CD4-positive, alpha-beta T cell (primary cell): Measurements from ENCODE around the gene RPTN. TPM values are rescaled to one million over a fixed set of nuclear protein-coding genes. Genes with fewer than 3 reads are reported as not detected.

ENCODE experiments used
- ATAC-seq: fragments of 200-7000 bp; cut with Tn5 transposase; one replicate; pipeline ENCODE4 v1.10.0; 2022; ENCODE audit warnings: mild to moderate bottlenecking; ENCODE audit not compliant: poor library complexity
- CTCF ChIA-PET: fragments of 350-600 bp; sonication (Branson Sonifier 250); formaldehyde crosslinking; loops from one replicate; lab custom pipeline; 2021; ENCODE audit warnings: antibody characterized with exemption, inconsistent platforms; lab: Charles Lee
- POLR2A ChIA-PET: fragments of 350-600 bp; sonication (Branson Sonifier 250); formaldehyde crosslinking; loops from one replicate; lab custom pipeline; 2021; ENCODE audit warnings: antibody characterized with exemption, inconsistent platforms; lab: Charles Lee
- DNase-seq, 14 experiments: peaks; one replicate each; pipeline ENCODE4 v3.0.0-alpha.2; 2013 to 2020; ENCODE audit warnings: mixed read lengths in 2 of 14
- H3K27ac ChIP-seq, 2 donors: one replicate each; pipeline versions ENCODE4 v1.5.1 to v1.7.0; 2013; ENCODE audit warnings: low read length in 2 of 2, low read depth in 1 of 2, mild to moderate bottlenecking in 1 of 2
- H3K27me3 ChIP-seq, 2 experiments: 1 replicate in 1 of 2; 2 replicates in 1 of 2; pipeline versions ENCODE4 v1.6.1 to v1.7.0; 2013; ENCODE audit warnings: low read length in 2 of 2, control low read depth in 1 of 2, mild to moderate bottlenecking in 1 of 2, moderate library complexity in 1 of 2; ENCODE audit not compliant: insufficient read depth in 2 of 2, control insufficient read depth in 1 of 2
- H3K36me3 ChIP-seq: one replicate; pipeline ENCODE4 v1.6.1; 2013; ENCODE audit warnings: low read length, control low read depth; ENCODE audit not compliant: insufficient read depth
- H3K4me1 ChIP-seq: one replicate; pipeline ENCODE4 v1.6.1; 2013; ENCODE audit warnings: low read length, control low read depth; ENCODE audit not compliant: insufficient read depth
- H3K4me3 ChIP-seq: one replicate; pipeline ENCODE4 v1.5.1; 2013; ENCODE audit warnings: mild to moderate bottlenecking, low read length, moderate library complexity
- H3K9me3 ChIP-seq, 2 experiments: 1 replicate in 1 of 2; 2 replicates in 1 of 2; pipeline versions ENCODE4 v1.6.1 to v1.7.0; 2013; ENCODE audit warnings: low read length in 2 of 2, mild to moderate bottlenecking in 2 of 2, control low read depth in 1 of 2, moderate library complexity in 1 of 2; ENCODE audit not compliant: control insufficient read depth in 1 of 2, insufficient read depth in 1 of 2
- H3K27ac Mint-ChIP-seq: one replicate; pipeline ENCODE4 v1.8.0; 2020; ENCODE audit warnings: mixed read lengths
- H3K27me3 Mint-ChIP-seq: one replicate; pipeline ENCODE4 v1.8.0; 2021; ENCODE audit warnings: mixed read lengths
- H3K36me3 Mint-ChIP-seq: one replicate; pipeline ENCODE4 v1.8.0; 2021; ENCODE audit warnings: low read depth, mixed read lengths
- H3K4me1 Mint-ChIP-seq: one replicate; pipeline ENCODE4 v1.8.0; 2021; ENCODE audit warnings: low read depth, mixed read lengths
- H3K4me3 Mint-ChIP-seq: one replicate; pipeline ENCODE4 v1.8.0; 2020; ENCODE audit warnings: mild to moderate bottlenecking, mixed read lengths
- H3K9me3 Mint-ChIP-seq: one replicate; pipeline ENCODE4 v1.8.0; 2020; ENCODE audit warnings: mixed read lengths
- intact Hi-C, 2 experiments: fragments of 100-400 bp; cut with DNase I in 1 of 2; cut with micrococcal nuclease in 1 of 2; formaldehyde crosslinking; loops; one replicate each; pipeline versions ENCODE4 v1.15.1 to v1.9.0; 2023 to 2025; cut with DNase I, micrococcal nuclease
- total RNA-seq, 174 experiments: library from RNA in 2 of 174; stranded (reverse) in 2 of 174; gene quantifications; one replicate each; pipeline ENCODE4 v1.2.3 and lab custom pipeline; 2021 to 2026
- TF ChIP-seq, protein P1 (sequence below): fragments of 200-600 bp; IDR thresholded peaks from one replicate; pipeline ENCODE4 v1.8.0; 2022; ENCODE audit warnings: antibody characterized with exemption, mild to moderate bottlenecking

RPTN gene
- total RNA-seq, 2 experiments from 2014 or later, result not detected

DNA sequence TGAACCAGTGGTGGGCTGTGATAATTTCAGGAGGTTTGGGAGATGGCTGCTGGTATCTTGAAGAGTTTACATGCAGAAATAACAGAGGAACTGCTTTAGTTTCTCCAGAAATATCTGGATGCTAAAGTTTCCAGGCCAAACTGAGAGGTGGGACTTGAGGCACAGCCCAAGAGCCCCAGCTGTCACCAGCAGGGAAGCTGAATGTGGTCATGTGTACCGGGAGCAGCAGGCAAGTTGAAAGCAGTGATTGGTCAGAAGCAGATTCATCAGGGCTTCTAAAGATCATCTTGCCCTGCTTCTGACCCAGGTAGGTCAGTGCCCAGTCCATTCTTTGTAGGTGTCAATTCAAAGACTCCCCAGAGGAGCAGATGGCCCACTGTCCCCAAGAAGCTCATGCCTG lies 7.9 kb upstream of the RPTN start:
- Histone ChIP-seq H3K4me1 (no peaks in the 10 kb centered on the region), H3K27me3 (peaks cover 0 to 4% of the 10 kb centered on the region in 2 experiments), H3K4me3 (no peak overlapping the region), H3K9me3 (no peaks in the 10 kb centered on the region), H3K27ac (no peak overlapping the region), H3K36me3 (no peaks in the 10 kb centered on the region)
- TF ChIP-seq, protein P1, sequence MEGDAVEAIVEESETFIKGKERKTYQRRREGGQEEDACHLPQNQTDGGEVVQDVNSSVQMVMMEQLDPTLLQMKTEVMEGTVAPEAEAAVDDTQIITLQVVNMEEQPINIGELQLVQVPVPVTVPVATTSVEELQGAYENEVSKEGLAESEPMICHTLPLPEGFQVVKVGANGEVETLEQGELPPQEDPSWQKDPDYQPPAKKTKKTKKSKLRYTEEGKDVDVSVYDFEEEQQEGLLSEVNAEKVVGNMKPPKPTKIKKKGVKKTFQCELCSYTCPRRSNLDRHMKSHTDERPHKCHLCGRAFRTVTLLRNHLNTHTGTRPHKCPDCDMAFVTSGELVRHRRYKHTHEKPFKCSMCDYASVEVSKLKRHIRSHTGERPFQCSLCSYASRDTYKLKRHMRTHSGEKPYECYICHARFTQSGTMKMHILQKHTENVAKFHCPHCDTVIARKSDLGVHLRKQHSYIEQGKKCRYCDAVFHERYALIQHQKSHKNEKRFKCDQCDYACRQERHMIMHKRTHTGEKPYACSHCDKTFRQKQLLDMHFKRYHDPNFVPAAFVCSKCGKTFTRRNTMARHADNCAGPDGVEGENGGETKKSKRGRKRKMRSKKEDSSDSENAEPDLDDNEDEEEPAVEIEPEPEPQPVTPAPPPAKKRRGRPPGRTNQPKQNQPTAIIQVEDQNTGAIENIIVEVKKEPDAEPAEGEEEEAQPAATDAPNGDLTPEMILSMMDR, result no peak
- no peak for DNase-seq
- Mint-ChIP-seq H3K4me1 (peaks cover 7% of the 10 kb centered on the region), H3K27me3 (no peaks in the 10 kb centered on the region), H3K9me3 (no peaks in the 10 kb centered on the region), H3K4me3 (no peak overlapping the region), H3K36me3 (no peaks in the 10 kb centered on the region), H3K27ac (no peak overlapping the region)
- intact Hi-C loops, result no loop called here
- ATAC-seq, result no peak
- ChIA-PET CTCF (no interaction called here), POLR2A (no interaction called here)

DNA sequence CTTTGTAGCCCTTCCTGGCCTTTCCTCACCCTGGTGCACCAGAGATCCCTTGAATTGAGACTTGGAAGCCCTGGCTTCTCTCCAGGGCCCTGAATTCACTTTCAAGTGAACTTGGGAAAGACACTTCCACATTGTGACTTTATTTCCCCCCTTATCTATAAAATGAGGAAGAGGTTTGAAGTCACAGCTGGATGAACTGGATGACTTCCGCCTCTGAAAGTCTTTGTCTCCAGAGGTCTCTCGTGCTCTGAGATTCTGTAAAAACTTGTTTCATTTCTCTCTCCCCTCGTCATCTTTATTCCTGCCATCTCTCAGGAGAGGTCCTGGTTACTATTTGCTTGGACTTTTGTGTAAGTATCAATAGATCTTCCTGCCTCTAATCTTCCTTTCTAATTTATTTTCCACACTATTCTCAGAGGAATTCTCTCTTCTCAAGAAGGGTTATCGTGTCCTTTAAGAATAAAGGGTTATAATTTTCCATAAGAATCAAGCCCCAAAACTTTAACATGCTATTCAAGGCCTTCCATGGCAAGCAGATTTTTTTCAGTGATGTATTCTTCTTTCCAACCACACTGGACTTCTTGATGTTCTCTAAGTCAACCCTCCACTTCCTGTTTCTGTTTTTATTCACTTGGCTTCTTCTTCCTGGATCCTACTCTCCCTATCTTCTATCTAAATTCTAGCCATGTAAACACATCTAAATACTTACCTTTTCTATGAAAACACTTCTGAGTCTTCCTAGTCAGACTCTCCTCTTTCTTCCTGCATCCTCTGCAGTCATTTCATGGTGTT lies 6.5 kb upstream of the RPTN start:
- Histone ChIP-seq H3K9me3 (no peaks in the 10 kb centered on the region), H3K27me3 (peaks cover 0 to 4% of the 10 kb centered on the region in 2 experiments), H3K4me3 (no peak overlapping the region), H3K4me1 (no peaks in the 10 kb centered on the region), H3K36me3 (no peaks in the 10 kb centered on the region), H3K27ac (no peak overlapping the region)
- CTCF ChIA-PET, result no interaction called here
- ATAC-seq, result no peak
- Mint-ChIP-seq H3K9me3 (no peaks in the 10 kb centered on the region), H3K27ac (no peak overlapping the region), H3K4me3 (no peak overlapping the region), H3K36me3 (no peaks in the 10 kb centered on the region), H3K4me1 (peaks cover 7% of the 10 kb centered on the region), H3K27me3 (no peaks in the 10 kb centered on the region)
- DNase-seq, result peak in 1 of 14 experiments; percentile 15
- TF ChIP-seq, protein P1, result no peak
- intact Hi-C loops, result no loop called here
- POLR2A ChIA-PET, result no interaction called here

GRCh38 chr1:152164517-152165136 lies 5.6 kb upstream of the RPTN start:
- Histone ChIP-seq H3K4me3 (no peak overlapping the region), H3K4me1 (no peaks in the 10 kb centered on the region), H3K9me3 (no peaks in the 10 kb centered on the region), H3K27me3 (peaks cover 0 to 4% of the 10 kb centered on the region in 2 experiments), H3K27ac (no peak overlapping the region), H3K36me3 (no peaks in the 10 kb centered on the region)
- no peak for ATAC-seq
- ChIA-PET CTCF (interaction anchor here (0.9 kb wide), 1 partner anchor 12 kb away, joined by 3 read pairs; no protein-coding TSS in a partner anchor), POLR2A (no interaction called here)
- no peak for DNase-seq
- TF ChIP-seq, protein P1, result no peak
- H3K4me1 Mint-ChIP-seq, result peaks cover 7% of the 10 kb centered on the region
- H3K27ac Mint-ChIP-seq, result no peak overlapping the region
- no peaks in the 10 kb centered on the region for H3K9me3 Mint-ChIP-seq
- H3K27me3 Mint-ChIP-seq, result no peaks in the 10 kb centered on the region
- no peak overlapping the region for H3K4me3 Mint-ChIP-seq
- H3K36me3 Mint-ChIP-seq, result no peaks in the 10 kb centered on the region
- intact Hi-C loops, result no loop called here
